Cortex of kidney (tissue), 1 donor: ENCODE measurements around the gene DNMBP.
"Not testable (repeated sequence)": the region's sequence is repeated elsewhere in the genome, so short reads cannot be mapped to it uniquely, and the experiment has no call there.

ENCODE experiments used
- DNase-seq: peaks from one replicate; lab custom pipeline; 2025; lab: John Stamatoyannopoulos, UW

Gene DNMBP

DNA sequence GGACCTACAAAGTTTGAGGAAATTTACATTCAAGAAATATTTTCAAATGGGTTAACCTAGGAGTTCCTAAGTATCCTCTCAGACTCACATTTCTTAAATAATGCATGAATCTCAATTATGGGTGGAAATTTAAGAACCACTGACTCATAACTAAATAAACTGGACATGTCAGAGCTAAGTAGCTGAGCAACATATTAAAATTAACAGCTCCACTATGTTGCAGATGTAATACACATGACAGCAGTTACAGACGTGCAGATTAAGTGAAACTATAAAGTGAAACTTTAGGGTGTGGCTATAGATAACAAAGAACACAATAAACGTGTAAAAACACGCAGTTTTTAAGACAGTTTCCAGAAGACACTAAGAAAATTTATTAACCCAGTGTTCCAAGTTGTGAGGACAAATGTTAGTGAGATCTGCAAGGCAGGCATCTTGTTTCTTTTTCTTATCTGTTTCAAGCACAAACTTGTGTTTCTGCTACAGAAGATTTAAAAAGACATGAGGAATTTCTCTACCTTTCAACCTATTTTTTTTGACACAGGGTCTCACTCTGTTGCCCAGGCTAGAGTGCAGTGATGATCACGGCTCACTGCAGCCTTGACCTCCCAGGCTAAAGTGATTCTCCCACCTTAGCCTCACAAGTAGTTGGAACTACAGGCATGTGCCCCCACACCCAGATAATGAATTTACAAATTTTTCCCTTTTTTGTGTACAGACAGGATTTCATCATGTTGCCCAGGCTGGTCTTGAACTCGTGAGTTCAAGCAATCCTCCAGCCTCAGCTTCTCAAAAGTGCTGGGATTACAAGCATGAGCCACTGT is 25.3 kb downstream of the DNMBP start:
- DNase-seq = no peak

DNA sequence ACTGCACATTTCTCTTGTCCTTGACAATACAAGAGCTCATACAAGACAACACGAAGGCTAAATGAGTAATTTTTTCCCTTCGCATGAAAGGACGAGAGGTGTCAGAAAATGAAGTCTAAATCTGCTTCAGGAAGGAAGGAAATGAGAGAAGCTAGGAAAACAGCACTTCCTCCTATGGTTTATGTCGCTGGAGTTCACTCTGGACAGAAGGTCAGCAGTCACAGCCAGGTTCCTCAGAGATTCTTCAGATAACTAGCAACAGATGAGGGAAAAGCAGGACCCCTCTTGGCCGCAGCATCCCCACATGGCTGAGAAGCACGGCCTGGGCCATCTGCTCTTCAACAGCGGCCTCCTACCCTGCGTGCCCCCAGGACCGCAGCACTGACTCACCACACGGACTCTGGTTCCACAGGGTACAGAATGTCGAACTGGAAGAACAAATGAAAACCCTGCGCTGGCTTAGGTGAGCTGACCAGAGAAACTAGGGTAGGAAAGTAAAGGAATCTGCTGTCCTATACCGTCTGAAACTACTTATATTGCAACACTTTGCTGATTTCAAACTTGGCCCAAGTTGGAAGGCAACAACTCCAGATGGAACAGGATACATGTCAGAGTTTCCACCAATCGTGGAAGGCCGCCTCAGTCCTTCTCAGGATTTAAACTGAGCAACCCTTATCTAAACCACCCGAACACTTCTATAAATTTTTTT is 26.3 kb downstream of the DNMBP start:
- DNase-seq = no peak

DNA sequence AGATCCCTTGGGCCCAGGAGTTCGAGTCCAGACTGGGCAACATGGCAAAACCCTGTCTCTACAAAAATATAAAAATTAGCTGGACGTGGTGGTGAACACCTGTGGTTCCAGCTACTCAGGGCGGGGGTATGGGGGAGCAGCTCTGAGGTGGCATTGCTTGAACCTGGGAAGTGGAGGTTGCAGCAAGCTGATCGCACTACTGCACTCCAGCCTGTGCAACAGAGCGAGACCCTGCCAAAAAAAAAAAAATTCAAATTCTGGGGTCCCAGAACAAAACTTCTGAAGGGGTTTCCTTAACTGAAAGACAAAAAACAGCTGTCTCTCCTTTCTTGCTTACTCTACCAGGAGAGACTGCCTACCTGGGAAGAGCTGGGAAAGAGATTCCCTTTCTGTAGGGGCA is 27.0 kb downstream of the DNMBP start:
- no peak for DNase-seq

DNA sequence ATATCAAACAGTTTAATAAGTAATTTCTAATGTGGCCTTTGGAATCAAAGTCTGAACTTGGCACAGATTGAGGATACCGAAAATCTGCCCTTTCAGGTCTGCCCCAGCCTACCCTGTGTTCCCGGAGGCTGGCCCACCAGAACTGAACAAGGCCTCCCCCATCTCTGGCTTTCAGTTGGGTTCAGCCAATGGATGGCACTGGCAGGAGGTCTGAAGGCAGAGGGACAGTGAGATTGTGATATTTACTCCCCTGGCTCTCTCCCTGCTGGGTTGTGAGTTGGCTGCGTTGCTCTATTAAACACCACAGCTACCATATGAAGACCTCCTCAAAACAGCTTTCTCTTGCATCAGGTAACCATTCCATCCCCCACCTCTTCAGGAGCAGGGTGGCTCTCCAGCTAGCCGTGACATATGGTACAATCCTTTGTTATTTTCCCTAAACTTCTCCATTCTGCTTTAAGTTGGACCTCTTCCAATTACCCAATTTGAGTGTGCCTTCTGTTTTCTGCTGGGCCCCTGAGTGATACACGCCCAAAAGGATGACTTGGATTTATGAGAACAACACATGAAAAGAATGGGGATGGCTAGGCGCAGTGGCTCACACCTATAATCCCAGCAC is 28.1 kb downstream of the DNMBP start:
- no peak for DNase-seq

DNA sequence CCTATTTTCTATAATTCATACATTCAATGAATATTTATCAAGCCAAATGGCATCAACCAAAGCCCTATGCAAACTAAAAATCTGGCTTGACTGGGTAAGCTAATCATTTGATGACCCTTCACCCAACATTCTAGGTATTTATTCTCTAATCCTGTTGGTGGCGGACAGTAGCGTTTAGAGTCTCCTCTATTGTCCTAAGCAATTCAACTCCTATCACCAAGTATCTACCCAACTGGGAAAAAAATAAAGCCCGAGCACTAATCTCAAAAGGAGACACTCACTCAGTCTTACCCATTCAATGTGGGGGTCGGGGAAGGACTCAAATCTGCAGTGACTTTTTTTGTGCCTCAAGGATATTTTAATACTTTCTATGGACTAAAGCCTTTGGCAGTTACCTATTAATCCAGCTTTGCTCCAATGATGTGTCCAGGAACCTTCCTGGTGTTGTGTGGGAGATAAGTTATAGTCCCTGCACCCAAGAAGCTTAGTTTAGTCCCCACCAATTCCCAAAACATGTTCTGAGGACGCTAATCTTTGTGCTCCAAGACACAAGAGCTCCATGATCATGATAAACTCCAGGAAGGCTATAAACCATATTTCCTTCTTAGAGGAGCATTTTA is 30.6 kb downstream of the DNMBP start:
- DNase-seq = no peak

DNA sequence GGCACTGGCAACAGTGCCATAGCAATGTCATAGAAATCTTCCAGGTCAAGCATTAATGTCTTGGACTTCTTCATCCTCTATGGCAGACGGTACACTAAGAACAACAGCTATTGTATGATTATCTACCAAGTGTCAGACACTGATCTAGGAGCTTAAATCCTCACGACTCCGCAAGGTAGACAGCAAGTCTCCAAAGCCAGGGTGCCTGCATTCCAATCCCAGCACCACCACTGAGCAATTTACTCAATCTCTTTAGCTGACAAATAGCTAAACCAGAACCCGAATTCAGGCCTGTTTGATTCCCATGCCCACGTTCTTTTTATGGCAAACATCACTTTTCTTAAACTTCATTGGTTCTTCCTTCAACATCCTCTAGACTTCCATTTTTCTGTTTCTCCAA is 31.8 kb downstream of the DNMBP start:
- no peak for DNase-seq

DNA sequence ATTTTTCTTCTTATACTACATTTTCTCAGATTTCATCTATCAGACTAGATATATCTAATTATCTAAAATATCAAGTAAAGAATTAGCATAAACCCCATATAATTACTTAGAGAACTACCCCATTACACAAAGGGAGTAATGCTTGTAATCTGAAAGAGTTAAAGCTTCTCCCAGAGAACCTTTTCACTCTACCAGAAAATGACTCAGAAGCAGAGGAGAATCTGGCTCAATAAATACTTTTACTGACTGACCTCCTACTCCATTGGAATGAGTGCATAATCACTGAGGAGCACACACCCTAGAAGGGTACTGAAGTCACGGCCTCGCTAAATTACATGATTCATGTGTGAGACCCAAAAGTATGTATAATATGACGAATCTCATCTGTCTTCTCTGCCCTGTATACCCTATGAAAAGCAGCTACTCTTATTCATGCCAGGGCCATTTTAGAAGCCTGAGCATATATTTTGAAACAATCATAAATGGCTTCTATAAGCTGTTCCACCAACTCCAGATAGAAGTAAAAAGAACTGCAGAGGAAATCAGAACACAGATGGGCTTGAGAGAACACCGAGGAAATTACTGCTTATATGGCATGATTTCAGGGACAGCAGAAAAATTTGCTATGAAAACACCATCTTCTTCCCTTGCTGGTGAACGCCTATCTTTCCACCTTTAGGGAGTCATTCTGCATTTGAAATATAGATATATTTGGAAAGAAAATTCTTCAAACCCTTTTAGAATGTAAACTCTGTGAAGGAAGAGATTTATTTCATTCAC is 32.7 kb downstream of the DNMBP start:
- no peak for DNase-seq

DNA sequence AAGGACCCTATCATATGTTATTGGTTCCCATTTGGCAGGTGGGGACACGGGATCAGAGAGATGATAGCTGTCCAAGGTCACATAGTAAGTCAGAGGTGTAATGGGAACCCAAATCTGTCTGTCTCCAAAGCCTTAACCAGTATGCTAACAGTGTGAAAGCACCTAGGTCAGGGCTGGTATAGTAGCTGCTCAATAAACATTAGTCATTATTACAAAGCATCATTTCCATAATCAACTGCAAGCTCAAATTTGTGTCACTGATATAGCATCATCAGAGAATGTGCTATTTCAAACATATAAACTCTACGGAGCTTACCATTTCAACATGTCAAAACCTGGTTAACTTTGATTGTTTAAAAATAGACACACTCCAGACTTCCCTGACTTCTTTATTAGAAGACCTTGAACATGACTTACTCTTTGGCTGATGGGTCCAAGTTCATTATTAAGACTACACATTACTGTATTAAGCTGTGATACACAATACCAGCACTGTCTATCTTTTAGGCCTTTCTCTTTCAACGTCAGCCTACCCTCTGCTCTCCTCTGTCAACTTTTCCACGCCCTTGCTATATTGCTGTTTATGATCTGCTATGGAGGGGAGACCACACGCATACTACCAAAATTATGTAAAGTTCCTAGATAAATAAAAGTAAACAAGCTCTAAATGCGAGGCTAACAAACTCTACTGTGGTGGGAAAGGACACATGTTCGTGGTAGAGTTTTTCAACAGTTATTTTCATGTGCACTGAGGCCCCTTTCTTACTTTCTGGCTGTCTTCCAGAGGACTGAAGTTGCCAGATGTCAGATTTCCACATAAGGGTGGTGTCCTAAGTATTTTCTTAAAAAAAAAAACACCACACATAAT is 33.6 kb downstream of the DNMBP start:
- DNase-seq = no peak

DNA sequence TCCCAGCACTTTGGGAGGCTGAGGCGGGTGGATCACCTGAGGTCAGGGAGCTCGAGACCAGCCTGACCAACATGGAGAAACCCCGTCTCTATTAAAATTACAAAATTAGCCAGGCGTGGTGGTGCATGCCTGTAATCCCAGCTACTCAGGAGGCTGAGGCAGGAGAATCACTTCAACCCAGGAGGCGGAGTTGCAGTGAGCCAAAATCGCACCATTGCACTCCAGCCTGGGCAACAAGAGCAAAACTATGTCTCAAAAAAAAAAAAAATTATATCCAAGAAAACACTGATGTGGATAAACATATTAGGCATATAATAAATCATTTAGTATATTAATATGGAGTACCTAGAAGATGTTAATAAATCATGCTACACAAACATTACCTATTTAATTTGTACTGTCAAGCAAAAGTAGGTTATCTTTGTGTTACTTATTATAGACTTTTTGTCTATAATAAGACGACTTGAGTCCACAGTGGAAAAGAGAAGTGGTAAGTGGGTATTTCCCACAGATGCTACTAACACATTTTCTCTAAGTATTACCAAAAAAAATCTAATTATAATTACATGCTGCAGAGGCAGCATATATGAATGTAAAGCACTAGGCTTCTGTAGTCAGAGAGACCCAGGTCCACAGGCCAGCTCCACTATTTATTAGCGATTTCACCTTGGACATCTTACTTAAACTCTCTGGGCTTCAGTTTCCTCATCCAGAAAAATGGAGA is 34.5 kb downstream of the DNMBP start:
- DNase-seq = no peak

DNA sequence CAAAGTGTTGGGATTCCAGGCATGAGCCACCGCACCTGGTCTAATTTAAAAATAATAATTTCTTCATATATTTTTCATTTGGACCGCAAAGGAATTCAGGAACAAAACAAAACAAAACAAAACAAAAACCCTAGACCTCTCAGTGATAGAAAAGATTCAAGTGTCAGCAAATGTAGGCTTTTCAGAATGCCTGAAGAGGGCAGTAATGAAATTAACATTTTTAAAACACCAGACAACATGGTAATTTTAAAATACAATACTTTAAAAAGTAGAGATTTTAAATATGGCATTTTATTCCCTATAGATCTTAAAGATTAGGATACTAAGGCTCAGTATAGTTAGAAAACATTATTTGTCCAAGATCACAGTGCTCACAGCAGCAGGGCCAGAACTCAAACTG is 36.6 kb downstream of the DNMBP start:
- no peak for DNase-seq

DNA sequence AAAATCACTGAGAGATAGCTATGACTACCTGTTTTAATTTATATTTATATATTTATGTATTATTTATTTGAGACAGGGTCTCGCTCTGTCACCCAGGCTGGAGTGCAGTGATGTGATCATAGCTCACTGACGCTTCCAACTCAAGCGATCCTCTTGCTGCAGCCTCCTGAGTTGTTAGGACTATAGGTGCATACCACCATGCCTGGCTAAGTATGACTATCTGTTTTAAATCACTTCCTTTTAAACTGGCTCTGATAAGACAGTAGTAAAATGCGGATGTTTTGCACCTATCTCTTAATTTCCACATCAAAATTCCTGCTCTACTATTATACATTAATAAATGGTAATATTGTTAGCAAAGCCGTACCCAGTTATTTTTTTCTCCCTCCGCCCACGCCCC is 41.8 kb downstream of the DNMBP start:
- no peak for DNase-seq

DNA sequence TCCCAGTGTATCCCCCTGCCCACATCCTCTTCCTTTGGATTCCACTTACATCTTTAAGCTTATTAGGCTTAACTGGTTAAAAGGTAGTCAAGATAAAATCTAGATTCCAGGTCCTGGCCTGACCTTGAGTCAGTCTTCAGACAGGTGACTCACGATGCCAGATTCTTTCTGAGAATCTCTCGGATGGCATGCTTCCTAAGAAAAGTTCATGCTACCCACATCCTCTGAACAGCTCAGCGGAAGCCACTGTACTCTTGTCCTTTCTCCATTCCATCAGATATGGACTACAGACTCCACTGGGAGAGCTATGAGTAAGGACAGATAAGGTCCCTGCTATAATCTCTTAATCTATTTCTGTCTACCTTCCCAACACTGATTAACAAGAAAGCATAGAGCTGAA is 43.4 kb downstream of the DNMBP start:
- no peak for DNase-seq

DNA sequence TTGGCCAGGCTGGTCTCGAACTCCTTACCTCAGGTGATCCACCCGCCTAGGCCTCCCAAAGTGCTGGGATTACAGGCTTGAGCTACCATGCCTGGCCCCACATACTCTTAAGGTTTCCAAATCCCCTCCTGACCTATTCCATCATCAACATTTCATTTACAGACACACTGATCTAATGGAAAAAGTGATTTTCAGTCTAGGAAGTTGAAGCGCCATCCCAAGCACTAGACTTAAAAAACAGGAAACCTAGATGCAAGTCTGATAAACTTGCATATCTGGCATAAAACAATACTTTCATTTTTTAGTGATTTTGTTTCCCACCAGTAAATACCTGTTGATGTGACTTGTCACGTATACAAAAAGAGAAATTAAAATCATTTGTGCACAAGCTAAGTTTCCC is 44.0 kb downstream of the DNMBP start:
- DNase-seq = no peak

DNA sequence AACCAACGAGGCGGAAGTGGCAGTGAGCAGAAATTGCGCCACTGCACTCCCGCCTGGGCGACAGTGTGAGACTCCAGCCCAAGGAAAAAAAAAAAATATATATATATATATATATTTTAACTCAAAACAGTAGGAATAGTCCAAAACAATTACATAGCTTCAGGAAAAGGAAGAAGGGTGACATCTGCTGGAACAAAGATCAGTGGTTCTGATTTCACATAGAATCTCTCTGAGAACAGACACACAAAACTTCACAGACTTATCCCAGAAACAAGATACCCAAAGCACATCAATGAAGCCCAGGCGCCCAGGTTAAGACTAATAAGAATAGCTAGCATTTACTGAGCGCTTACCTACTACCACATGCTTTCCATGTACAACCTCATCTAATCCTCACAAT is 45.0 kb downstream of the DNMBP start:
- DNase-seq = no peak

DNA sequence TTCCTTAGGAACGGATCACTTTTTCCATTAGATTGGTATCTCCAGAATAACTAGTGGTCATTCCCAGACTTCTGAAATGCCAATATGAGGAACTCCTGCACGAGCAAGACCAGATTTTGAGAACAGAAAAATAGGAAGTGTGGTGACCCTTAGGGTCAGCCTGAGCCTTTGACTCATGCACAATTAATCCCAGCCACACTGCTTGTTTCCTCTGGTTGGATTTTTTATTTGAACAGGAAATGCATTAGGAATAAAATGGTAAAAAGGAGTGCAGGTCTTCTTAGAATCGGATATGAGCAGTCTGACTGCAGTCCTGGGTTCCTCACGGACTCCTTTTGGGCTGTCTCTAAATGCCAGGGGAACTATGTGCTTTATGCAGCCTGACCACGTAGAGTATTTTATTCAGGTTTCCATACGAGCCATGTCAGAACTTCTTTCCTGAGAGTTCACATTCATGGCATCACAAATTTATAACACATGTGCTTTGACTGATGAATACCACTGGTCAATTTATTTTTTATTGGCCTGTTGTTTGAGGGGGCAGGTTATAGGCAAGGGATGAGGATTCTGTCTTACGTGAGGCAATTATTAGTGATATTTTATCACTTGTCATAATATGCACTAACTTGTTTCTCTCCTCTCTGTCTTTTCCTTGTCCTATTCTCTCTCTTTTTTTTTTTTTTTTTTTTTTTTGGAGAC is 46.1 kb downstream of the DNMBP start:
- not testable (repeated sequence) for DNase-seq

DNA sequence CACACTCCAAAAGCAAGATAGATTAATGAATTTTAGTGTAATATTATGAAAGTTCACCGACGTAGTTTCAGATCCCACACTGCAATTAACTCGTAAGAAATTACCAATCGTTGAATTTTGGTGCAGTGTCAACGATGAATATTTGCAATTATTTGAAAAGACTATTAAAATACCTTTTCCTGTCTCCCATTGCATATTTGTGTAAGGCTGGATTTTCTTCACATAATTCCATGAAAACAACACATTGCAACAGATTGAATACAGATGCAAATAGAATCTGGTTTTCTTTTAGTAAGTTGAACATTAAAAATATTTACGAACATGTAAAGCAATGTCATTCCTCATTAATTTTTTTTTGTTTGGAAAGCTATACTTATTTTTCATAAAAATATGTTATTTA is 50.9 kb downstream of the DNMBP start:
- no peak for DNase-seq

DNA sequence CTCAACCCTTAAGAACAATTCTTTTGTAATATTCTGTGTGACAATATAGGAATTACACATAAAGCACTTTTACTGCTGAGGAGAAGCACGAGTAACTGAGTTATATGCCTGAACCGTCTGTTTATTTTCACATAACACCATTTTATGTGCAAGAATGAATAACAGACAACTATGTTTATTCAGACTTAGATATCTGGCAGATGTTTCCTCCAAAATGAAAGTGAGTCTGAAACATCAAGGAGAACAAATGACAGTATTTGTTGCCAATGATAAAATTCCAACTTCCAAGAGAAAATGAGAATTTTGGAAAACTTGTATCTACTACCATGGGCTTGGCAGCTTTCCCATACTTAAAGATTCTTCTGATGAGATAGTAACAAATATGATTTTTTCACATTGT is 51.4 kb downstream of the DNMBP start:
- DNase-seq = no peak

DNA sequence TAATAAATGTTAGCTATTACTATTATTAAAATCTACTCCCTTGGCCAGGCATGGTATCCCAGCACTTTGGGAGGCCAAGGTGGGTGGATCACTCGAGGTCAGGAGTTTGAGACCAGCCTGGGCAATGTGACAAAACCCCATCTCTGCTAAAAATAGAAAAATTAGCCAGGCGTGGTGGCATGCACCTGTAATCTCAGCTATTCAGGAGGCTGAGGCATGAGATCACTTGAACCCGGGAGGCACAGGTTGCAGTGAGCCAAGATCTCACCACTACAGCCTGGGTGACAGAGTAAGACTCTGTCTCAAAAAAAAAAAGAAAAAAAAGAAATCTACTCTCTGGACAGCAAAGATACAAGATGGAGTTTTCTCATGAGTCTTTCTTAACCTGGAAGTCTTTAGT is 56.2 kb downstream of the DNMBP start:
- not testable (repeated sequence) for DNase-seq

DNA sequence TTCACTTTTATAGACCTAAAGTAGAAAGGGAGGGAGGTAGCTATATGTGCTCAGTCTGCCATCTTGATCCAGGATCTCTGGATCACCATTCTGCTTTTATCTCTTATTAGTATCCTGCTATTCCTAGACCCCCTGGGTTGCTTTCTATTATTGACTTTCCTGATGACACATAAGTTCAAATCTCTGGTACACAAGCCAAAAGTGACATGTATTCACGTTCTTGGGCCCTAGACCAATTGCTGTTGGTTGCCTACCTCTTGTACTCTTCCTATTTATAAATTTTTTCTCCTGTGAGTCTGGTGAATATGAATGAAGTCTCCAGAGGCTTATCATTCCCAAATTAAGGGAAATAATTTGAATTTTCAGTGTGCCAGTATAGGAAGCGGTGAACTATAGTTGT is 56.9 kb downstream of the DNMBP start:
- no peak for DNase-seq

DNA sequence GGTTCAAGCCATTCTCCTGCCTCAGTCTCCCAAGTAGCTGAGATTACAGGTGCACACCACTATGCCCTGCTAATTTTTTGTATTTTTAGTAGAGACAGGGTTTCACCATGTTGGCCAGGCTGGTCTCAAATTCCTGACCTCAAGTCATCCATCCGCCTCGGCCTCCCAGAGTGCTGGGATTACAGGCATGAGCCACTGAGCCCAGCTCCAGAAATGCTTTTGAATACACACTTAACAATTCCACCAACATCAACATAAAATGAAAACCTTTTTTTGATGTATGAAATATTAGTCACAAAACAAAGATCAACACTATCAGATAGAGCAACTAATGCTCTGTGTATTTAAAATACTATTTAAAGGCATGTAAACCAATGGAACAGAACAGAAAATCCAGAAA is 63.7 kb downstream of the DNMBP start:
- DNase-seq = not testable (repeated sequence)
